Adrenal gland (tissue), 5 donors: ENCODE results near the gene ANAPC1.
"Not testable (repeated sequence)": the region's sequence is repeated elsewhere in the genome, so short reads cannot be mapped to it uniquely, and the experiment has no call there.

Experiments
- POLR2A ChIP-seq, 2 donors: fragments of 450-650 bp; IDR thresholded peaks; one replicate each; pipeline ENCODE4 v1.6.1; 2017; ENCODE audit warnings: antibody characterized with exemption in 2 of 2, mild to moderate bottlenecking in 2 of 2, moderate library complexity in 1 of 2
- TF ChIP-seq, protein P1 (sequence below), 6 experiments: fragments of 450-650 bp in 4 of 6; fragments of 200-600 bp in 2 of 6; sonication (generic) in 1 of 6; IDR thresholded peaks; 1 replicate in 5 of 6; 2 replicates in 1 of 6; pipeline versions ENCODE4 v1.5.1 to v1.8.0; 2016 to 2021; ENCODE audit warnings: antibody characterized with exemption in 6 of 6, mild to moderate bottlenecking in 2 of 6, moderate library complexity in 1 of 6
- donor health status: DM: no; HTN: no; CAD: no.

DNA sequence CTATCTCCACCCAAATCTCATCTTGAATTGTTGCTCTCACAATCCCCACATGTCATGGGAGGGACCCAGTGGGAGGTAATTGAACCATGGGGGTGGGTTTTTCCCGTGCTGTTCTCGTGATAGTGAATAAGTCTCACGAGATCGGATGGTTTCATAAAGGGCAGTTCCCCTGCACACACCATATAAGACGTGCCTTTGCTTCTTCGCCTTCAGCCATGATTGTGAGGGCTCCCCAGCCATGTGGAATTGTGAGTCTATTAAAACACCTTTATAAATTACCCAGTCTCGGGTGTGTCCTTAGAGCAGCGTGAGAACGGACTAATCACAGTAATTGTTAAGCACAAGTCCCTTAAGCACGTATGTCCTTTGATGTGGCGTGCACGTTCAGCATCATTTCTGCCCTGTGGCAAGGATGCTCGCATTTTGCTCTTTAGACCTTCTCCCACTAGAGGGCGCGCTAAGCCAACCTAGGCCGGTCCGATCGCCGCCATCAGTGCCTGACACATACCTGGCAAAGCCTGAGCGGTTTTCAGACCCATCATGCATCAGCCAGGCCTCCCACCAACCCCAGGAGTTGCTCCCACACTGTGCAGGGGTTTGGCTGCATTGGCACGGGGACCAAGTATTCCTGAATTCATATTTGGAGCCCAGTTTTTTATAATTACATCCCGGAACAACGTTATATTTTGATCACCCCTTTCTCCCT lies 136.4 kb downstream of the ANAPC1 start:
- TF ChIP-seq, protein P1, sequence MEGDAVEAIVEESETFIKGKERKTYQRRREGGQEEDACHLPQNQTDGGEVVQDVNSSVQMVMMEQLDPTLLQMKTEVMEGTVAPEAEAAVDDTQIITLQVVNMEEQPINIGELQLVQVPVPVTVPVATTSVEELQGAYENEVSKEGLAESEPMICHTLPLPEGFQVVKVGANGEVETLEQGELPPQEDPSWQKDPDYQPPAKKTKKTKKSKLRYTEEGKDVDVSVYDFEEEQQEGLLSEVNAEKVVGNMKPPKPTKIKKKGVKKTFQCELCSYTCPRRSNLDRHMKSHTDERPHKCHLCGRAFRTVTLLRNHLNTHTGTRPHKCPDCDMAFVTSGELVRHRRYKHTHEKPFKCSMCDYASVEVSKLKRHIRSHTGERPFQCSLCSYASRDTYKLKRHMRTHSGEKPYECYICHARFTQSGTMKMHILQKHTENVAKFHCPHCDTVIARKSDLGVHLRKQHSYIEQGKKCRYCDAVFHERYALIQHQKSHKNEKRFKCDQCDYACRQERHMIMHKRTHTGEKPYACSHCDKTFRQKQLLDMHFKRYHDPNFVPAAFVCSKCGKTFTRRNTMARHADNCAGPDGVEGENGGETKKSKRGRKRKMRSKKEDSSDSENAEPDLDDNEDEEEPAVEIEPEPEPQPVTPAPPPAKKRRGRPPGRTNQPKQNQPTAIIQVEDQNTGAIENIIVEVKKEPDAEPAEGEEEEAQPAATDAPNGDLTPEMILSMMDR (IDR thresholded peaks at IDR 0.05): peak in 4 of 6 experiments; percentile 32 to 66 (median 48)
- TF ChIP-seq POLR2A (IDR thresholded peaks at IDR 0.05): not testable (repeated sequence)
